HepG2 (cell line): Measurements from ENCODE around the gene AGAP1. TPM values are rescaled to one million over a fixed set of nuclear protein-coding genes. Genes with fewer than 3 reads are reported as not detected.

Experiments used
- CAMTA2 ChIP-seq: sonication (generic); formaldehyde crosslinking; IDR thresholded peaks from 2 replicates; pipeline ENCODE4 v1.4.0; 2020; ENCODE audit warnings: mild to moderate bottlenecking, missing genetic modification reagents, borderline replicate concordance
- FOXP1 ChIP-seq, 2 experiments: fragments of 450-650 bp in 1 of 2; IDR thresholded peaks; 2 replicates each; pipeline ENCODE4 v1.6.1; 2017 to 2018; ENCODE audit warnings: antibody characterized with exemption in 1 of 2
- JARID2 ChIP-seq: sonication (generic); formaldehyde crosslinking; IDR thresholded peaks from 2 replicates; pipeline ENCODE4 v1.8.1; 2023; ENCODE audit warnings: missing genetic modification reagents, inconsistent platforms; ENCODE audit not compliant: insufficient replicate concordance
- ZNF484 ChIP-seq: sonication (generic); formaldehyde crosslinking; IDR thresholded peaks from 2 replicates; pipeline ENCODE4 v1.5.1; 2020; ENCODE audit warnings: mild to moderate bottlenecking, low read depth, missing genetic modification reagents, borderline replicate concordance
- ZSCAN29 ChIP-seq: sonication (generic); formaldehyde crosslinking; conservative IDR thresholded peaks from 2 replicates; pipeline ENCODE4 v1.4.0; 2020; ENCODE audit warnings: mild to moderate bottlenecking, missing genetic modification reagents
- polyA plus RNA-seq, 8 experiments: library from polyadenylated mRNA; depleted of rRNA in 3 of 8; stranded (reverse) in 7 of 8; unstranded in 1 of 8; fragments of >200 nt; fragmentation: Illumina TruSeq in 4 of 8; extraction: Trizol in 4 of 8; gene quantifications; 2 replicates each; pipeline versions ENCODE4 v1.2.1 to v1.2.3, GENCODE V29; 2011 to 2016; ENCODE audit warnings: low read depth in 4 of 8, missing spikeins in 1 of 8, mixed read lengths in 1 of 8; ENCODE audit not compliant: insufficient read depth in 1 of 8
- total RNA-seq, 5 experiments: library from RNA; depleted of rRNA; stranded (reverse); fragments of >200 nt; fragmentation: Illumina TruSeq; extraction: Trizol; gene quantifications; 2 replicates each; pipeline ENCODE4 v1.2.3, GENCODE V29; 2016; ENCODE audit warnings: low read depth in 1 of 5
- TF ChIP-seq, protein P1 (sequence below): sonication (generic); formaldehyde crosslinking; IDR thresholded peaks from 2 replicates; pipeline ENCODE4 v1.4.0; 2020; ENCODE audit warnings: missing genetic modification reagents, borderline replicate concordance
- TF ChIP-seq, protein P2 (sequence below): sonication (generic); formaldehyde crosslinking; conservative IDR thresholded peaks from 2 replicates; pipeline ENCODE4 v1.4.0; 2020; ENCODE audit warnings: missing genetic modification reagents
- TF ChIP-seq, protein P3 (sequence below): sonication (generic); formaldehyde crosslinking; IDR thresholded peaks from 2 replicates; pipeline ENCODE4 v1.5.1; 2020; ENCODE audit warnings: missing genetic modification reagents, mild to moderate bottlenecking, borderline replicate concordance
- TF ChIP-seq, protein P4 (sequence below): sonication (generic); formaldehyde crosslinking; IDR thresholded peaks from 2 replicates; pipeline ENCODE4 v1.8.0; 2022; ENCODE audit warnings: missing genetic modification reagents, mild to moderate bottlenecking, borderline replicate concordance
- TF ChIP-seq, protein P5 (sequence below): sonication (generic); formaldehyde crosslinking; conservative IDR thresholded peaks from 2 replicates; pipeline ENCODE4 v1.4.0; 2020; ENCODE audit warnings: missing genetic modification reagents

Gene AGAP1
- total and polyA plus RNA-seq, 2 of the 13 experiments (the other 11 are each of a cell fraction or from before 2014, with no cell fraction given): 21.2 to 32.7 TPM

DNA sequence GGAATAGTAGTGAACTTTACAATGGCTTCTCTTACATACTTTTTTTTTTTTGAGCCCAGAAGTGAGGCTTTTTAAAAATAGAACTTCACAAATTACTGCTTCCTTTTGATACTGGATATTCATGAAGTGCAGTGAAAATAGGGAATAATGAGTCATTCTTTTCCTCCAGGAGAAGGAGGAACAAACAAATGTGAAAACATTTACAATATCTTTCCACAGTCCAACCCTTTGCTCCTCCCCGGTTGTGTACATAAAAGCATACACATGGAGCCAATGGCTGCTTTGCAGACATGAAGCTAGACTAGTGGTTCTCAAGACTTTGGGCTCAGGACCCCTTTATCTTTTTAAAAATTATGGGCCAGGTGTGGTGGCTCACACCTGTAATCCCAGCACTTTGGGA lies 407.4 kb downstream of the AGAP1 start (continued):
- TF ChIP-seq CAMTA2 (CRISPR knock-in tag) (no peak), JARID2 (CRISPR knock-in tag) (no peak), ZSCAN29 (CRISPR knock-in tag) (no peak), FOXP1 (IDR thresholded peaks at IDR 0.05) (no peak), FOXP1 (CRISPR knock-in tag; IDR thresholded peaks at IDR 0.05) (0 out of 2 replicates have a peak, but pooled peaks have one; percentile 40), ZNF484 (no peak)
- TF ChIP-seq, protein P1, sequence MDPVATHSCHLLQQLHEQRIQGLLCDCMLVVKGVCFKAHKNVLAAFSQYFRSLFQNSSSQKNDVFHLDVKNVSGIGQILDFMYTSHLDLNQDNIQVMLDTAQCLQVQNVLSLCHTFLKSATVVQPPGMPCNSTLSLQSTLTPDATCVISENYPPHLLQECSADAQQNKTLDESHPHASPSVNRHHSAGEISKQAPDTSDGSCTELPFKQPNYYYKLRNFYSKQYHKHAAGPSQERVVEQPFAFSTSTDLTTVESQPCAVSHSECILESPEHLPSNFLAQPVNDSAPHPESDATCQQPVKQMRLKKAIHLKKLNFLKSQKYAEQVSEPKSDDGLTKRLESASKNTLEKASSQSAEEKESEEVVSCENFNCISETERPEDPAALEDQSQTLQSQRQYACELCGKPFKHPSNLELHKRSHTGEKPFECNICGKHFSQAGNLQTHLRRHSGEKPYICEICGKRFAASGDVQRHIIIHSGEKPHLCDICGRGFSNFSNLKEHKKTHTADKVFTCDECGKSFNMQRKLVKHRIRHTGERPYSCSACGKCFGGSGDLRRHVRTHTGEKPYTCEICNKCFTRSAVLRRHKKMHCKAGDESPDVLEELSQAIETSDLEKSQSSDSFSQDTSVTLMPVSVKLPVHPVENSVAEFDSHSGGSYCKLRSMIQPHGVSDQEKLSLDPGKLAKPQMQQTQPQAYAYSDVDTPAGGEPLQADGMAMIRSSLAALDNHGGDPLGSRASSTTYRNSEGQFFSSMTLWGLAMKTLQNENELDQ (CRISPR knock-in tag): no peak
- TF ChIP-seq, protein P2, sequence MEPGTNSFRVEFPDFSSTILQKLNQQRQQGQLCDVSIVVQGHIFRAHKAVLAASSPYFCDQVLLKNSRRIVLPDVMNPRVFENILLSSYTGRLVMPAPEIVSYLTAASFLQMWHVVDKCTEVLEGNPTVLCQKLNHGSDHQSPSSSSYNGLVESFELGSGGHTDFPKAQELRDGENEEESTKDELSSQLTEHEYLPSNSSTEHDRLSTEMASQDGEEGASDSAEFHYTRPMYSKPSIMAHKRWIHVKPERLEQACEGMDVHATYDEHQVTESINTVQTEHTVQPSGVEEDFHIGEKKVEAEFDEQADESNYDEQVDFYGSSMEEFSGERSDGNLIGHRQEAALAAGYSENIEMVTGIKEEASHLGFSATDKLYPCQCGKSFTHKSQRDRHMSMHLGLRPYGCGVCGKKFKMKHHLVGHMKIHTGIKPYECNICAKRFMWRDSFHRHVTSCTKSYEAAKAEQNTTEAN (CRISPR knock-in tag): no peak
- TF ChIP-seq, protein P3, sequence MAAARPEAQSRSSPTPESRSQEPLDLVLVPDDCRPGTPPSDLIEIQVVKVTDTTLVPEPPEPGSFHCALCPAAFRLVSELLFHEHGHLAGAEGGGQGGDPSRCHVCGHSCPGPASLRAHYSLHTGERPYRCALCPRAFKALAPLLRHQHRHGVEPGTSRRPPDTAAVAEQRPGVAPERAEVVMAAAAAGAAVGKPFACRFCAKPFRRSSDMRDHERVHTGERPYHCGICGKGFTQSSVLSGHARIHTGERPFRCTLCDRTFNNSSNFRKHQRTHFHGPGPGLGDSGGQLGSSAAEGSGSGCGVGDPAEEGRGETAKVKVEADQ (CRISPR knock-in tag): no peak
- TF ChIP-seq, protein P4, sequence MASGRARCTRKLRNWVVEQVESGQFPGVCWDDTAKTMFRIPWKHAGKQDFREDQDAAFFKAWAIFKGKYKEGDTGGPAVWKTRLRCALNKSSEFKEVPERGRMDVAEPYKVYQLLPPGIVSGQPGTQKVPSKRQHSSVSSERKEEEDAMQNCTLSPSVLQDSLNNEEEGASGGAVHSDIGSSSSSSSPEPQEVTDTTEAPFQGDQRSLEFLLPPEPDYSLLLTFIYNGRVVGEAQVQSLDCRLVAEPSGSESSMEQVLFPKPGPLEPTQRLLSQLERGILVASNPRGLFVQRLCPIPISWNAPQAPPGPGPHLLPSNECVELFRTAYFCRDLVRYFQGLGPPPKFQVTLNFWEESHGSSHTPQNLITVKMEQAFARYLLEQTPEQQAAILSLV (CRISPR knock-in tag): no peak
- TF ChIP-seq, protein P5, sequence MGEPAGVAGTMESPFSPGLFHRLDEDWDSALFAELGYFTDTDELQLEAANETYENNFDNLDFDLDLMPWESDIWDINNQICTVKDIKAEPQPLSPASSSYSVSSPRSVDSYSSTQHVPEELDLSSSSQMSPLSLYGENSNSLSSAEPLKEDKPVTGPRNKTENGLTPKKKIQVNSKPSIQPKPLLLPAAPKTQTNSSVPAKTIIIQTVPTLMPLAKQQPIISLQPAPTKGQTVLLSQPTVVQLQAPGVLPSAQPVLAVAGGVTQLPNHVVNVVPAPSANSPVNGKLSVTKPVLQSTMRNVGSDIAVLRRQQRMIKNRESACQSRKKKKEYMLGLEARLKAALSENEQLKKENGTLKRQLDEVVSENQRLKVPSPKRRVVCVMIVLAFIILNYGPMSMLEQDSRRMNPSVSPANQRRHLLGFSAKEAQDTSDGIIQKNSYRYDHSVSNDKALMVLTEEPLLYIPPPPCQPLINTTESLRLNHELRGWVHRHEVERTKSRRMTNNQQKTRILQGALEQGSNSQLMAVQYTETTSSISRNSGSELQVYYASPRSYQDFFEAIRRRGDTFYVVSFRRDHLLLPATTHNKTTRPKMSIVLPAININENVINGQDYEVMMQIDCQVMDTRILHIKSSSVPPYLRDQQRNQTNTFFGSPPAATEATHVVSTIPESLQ: no peak
- TF ChIP-seq, all 625 proteins: peak for 30
